Activated T-cell treated with anti-CD3 and anti-CD28 coated beads, Interleukin-2, amount 50 U/mL, for 72 hours (primary cell): ENCODE results near the gene TEX14. TPM values are rescaled to one million over a fixed set of nuclear protein-coding genes. Genes with fewer than 3 reads are reported as not detected.

ENCODE experiments used
- ATAC-seq, 2 donors: fragments of 150-1000 bp; cut with Tn5 transposase; replicated peaks in 1 of 2; 2 replicates each; pipeline ENCODE4 v1.10.0; 2021; ENCODE audit warnings: moderate library complexity in 2 of 2, mild to moderate bottlenecking in 1 of 2
- DNase-seq, 2 donors: peaks; one replicate each; pipeline ENCODE4 v3.0.0; 2021 to 2022; ENCODE audit warnings: mixed read lengths in 1 of 2
- H3K27ac Mint-ChIP-seq: one replicate; pipeline ENCODE4 v1.8.0; 2022; ENCODE audit warnings: mild to moderate bottlenecking, moderate library complexity, mixed read lengths
- H3K27me3 Mint-ChIP-seq: one replicate; pipeline ENCODE4 v1.8.0; 2022; ENCODE audit warnings: low read depth, mixed read lengths
- H3K36me3 Mint-ChIP-seq, 2 donors: one replicate each; pipeline ENCODE4 v1.8.0; 2022; ENCODE audit warnings: mixed read lengths in 2 of 2, mild to moderate bottlenecking in 1 of 2; ENCODE audit not compliant: insufficient read depth in 2 of 2
- H3K4me1 Mint-ChIP-seq: one replicate; pipeline ENCODE4 v1.8.0; 2022; ENCODE audit warnings: low read depth, mixed read lengths
- H3K4me3 Mint-ChIP-seq, 2 donors: one replicate each; pipeline ENCODE4 v1.8.0; 2022; ENCODE audit warnings: mild to moderate bottlenecking in 2 of 2, mixed read lengths in 2 of 2, moderate library complexity in 2 of 2
- H3K9me3 Mint-ChIP-seq, 2 donors: one replicate each; pipeline ENCODE4 v1.8.0; 2022; ENCODE audit warnings: mixed read lengths in 2 of 2
- total RNA-seq, 2 donors: library from RNA; stranded (reverse); gene quantifications; one replicate each; pipeline ENCODE4 v1.2.3, GENCODE V29; 2022

Gene TEX14
- total RNA-seq, 2 donors from 2014 or later: 0.46 to 0.84 TPM

GRCh38 chr17:58513965-58514769, 177.7 kb downstream of the TEX14 start, which contains the start of gene MTMR4:
Gene MTMR4 (minus strand): TSS chr17:58514638. CDS start chr17:58514407, 231 bp downstream.
- peak; percentile 84 to 87 for DNase-seq
- ATAC-seq: peak; percentile 23 to 33
- Mint-ChIP-seq H3K4me1 (peaks cover 61% of the 10 kb centered on the region), H3K4me3 (peak within 1 kb of the TSS; percentile 94 to 95), H3K9me3 (no peaks in the 10 kb centered on the region), H3K36me3 (peaks cover 17 to 18% of the 10 kb centered on the region in 2 donors), H3K27ac (peak within 1 kb of the TSS; percentile 59), H3K27me3 (no peaks in the 10 kb centered on the region)

- H3K4me1 Mint-ChIP-seq: peaks cover 61% of the 10 kb centered on the region
- no peaks in the 10 kb centered on the region for H3K9me3 Mint-ChIP-seq
- peak overlapping the region; percentile 59 for H3K27ac Mint-ChIP-seq
- peak; percentile 25 to 37 for DNase-seq
- H3K27me3 Mint-ChIP-seq: no peaks in the 10 kb centered on the region
- peaks cover 18 to 19% of the 10 kb centered on the region in 2 donors for H3K36me3 Mint-ChIP-seq
- no peak for ATAC-seq
- peak overlapping the region; percentile 94 to 95 for H3K4me3 Mint-ChIP-seq
Observed at GRCh38 chr17:58513267-58513964, 178.4 kb downstream of the TEX14 start.

GRCh38 chr17:58510075-58510474, 181.8 kb downstream of the TEX14 start:
- no peaks in the 10 kb centered on the region for H3K27me3 Mint-ChIP-seq
- ATAC-seq (no peak), DNase-seq (no peak)
- H3K4me3 Mint-ChIP-seq: no peak overlapping the region
- H3K27ac Mint-ChIP-seq: peak overlapping the region; percentile 4
- no peaks in the 10 kb centered on the region for H3K9me3 Mint-ChIP-seq
- H3K36me3 Mint-ChIP-seq: peaks cover 20 to 33% of the 10 kb centered on the region in 2 donors
- peaks cover 49% of the 10 kb centered on the region for H3K4me1 Mint-ChIP-seq

- H3K27me3 Mint-ChIP-seq: no peaks in the 10 kb centered on the region
- no peak overlapping the region for H3K4me3 Mint-ChIP-seq
- no peaks in the 10 kb centered on the region for H3K9me3 Mint-ChIP-seq
- peak overlapping the region; percentile 35 for H3K27ac Mint-ChIP-seq
- DNase-seq (no peak), ATAC-seq (no peak)
- H3K4me1 Mint-ChIP-seq: peaks cover 41% of the 10 kb centered on the region
- H3K36me3 Mint-ChIP-seq: peaks cover 22 to 41% of the 10 kb centered on the region in 2 donors
Observed at GRCh38 chr17:58508341-58509067, 183.3 kb downstream of the TEX14 start.

- Mint-ChIP-seq H3K4me1 (peaks cover 28% of the 10 kb centered on the region), H3K36me3 (peaks cover 15 to 45% of the 10 kb centered on the region in 2 donors), H3K9me3 (no peaks in the 10 kb centered on the region), H3K4me3 (no peak overlapping the region), H3K27me3 (no peaks in the 10 kb centered on the region), H3K27ac (peak overlapping the region; percentile 13)
- DNase-seq: no peak
- ATAC-seq: no peak
Observed at GRCh38 chr17:58507123-58507634, 184.7 kb downstream of the TEX14 start.

Other genes starting within 250 kb of the TEX14 start
- 1 to 10 TPM; 2.9 to 3.3 TPM for gene HSF5, start 203.6 kb downstream of the TEX14 start, total RNA-seq
- gene MTMR4, start 177.4 kb downstream of the TEX14 start, total RNA-seq: 10 to 100 TPM; 75.5 to 88.4 TPM
- gene RAD51C, start 557 bp upstream of the TEX14 start, total RNA-seq: 100 to 1,000 TPM in 1 of 2 donors, 10 to 100 TPM in 1; 81.2 to 105 TPM
- gene PPM1E, start 63.8 kb upstream of the TEX14 start, total RNA-seq: under 1 TPM; 0.07 to 0.12 TPM